K562 (cell line): ENCODE measurements around the gene MCC. TPM values are rescaled to one million over a fixed set of nuclear protein-coding genes. Genes with fewer than 3 reads are reported as not detected.

Experiments
- ASH1L ChIP-seq: fragments of 450-650 bp; IDR thresholded peaks from 2 replicates; pipeline ENCODE4 v1.6.1; 2018; ENCODE audit warnings: borderline replicate concordance, mild to moderate bottlenecking, low read depth; ENCODE audit not compliant: partially characterized antibody
- BRD4 ChIP-seq: fragments of 200-600 bp; sonication (generic); IDR thresholded peaks from 2 replicates; pipeline ENCODE4 v1.6.1; 2017; ENCODE audit warnings: inconsistent platforms
- FOXP4 ChIP-seq: sonication (generic); formaldehyde crosslinking; IDR thresholded peaks from 2 replicates; pipeline ENCODE4 v1.8.0; 2022; ENCODE audit warnings: mild to moderate bottlenecking, missing genetic modification reagents, borderline replicate concordance
- GATAD2B ChIP-seq: fragments of 450-650 bp; IDR thresholded peaks from 2 replicates; pipeline ENCODE4 v1.6.1; 2017; ENCODE audit warnings: mild to moderate bottlenecking, borderline replicate concordance
- JUND ChIP-seq, 2 experiments: IDR thresholded peaks; 2 replicates in 1 of 2; 3 replicates in 1 of 2; pipeline ENCODE4 v1.6.1; 2011; ENCODE audit warnings: borderline replicate concordance in 2 of 2, low read depth in 2 of 2, low read length in 2 of 2, improper control_type of control experiment in 1 of 2, missing biosample characterization in 1 of 2, missing genetic modification characterization in 1 of 2, missing genetic modification reagents in 1 of 2
- KLF13 ChIP-seq: fragments of 450-650 bp; IDR thresholded peaks from 2 replicates; pipeline ENCODE4 v1.6.1; 2016; ENCODE audit warnings: missing genetic modification characterization, low read depth, mild to moderate bottlenecking, missing compliant biosample characterization, moderate library complexity, borderline replicate concordance
- NBN ChIP-seq: fragments of 450-650 bp; IDR thresholded peaks from 2 replicates; pipeline ENCODE4 v1.6.1; 2016; ENCODE audit warnings: low read depth, mild to moderate bottlenecking
- NCOR1 ChIP-seq: fragments of 450-650 bp; IDR thresholded peaks from 2 replicates; pipeline ENCODE4 v1.6.1; 2016; ENCODE audit warnings: mild to moderate bottlenecking, moderate library complexity
- NFATC3 ChIP-seq: fragments of 450-650 bp; IDR thresholded peaks from 2 replicates; pipeline ENCODE4 v1.6.1; 2017; ENCODE audit warnings: mild to moderate bottlenecking
- NONO ChIP-seq, 2 experiments: fragments of 200-400 bp in 1 of 2; fragments of 450-650 bp in 1 of 2; formaldehyde crosslinking in 1 of 2; IDR thresholded peaks; 2 replicates each; pipeline ENCODE4 v1.6.1; 2017; ENCODE audit warnings: low read depth in 2 of 2, mild to moderate bottlenecking in 2 of 2, moderate library complexity in 2 of 2, low read length in 1 of 2
- NR2F6 ChIP-seq: fragments of 450-650 bp; formaldehyde crosslinking; IDR thresholded peaks from 2 replicates; pipeline ENCODE4 v1.4.0; 2020; ENCODE audit warnings: mild to moderate bottlenecking
- POLR3A ChIP-seq: IDR thresholded peaks from 2 replicates; pipeline ENCODE4 v1.6.1; 2011; ENCODE audit warnings: borderline replicate concordance, mild to moderate bottlenecking, moderate library complexity; ENCODE audit not compliant: insufficient read length, insufficient read depth; ENCODE audit errors: extremely low read depth
- SAP30 ChIP-seq: fragments of 200-600 bp; sonication (generic); IDR thresholded peaks from 2 replicates; pipeline ENCODE4 v1.6.1; 2012; ENCODE audit warnings: borderline replicate concordance, low read depth, mild to moderate bottlenecking, moderate library complexity, low read length, control low read depth, inconsistent platforms; ENCODE audit not compliant: insufficient read depth, poor library complexity, severe bottlenecking
- SMAD1 ChIP-seq: fragments of 150-350 bp; IDR thresholded peaks from 2 replicates; pipeline ENCODE4 v1.6.1; 2014; ENCODE audit warnings: low read length, low read depth; ENCODE audit not compliant: partially characterized antibody
- TCF3 ChIP-seq: sonication (generic); formaldehyde crosslinking; IDR thresholded peaks from 2 replicates; pipeline ENCODE4 v1.4.0; 2020; ENCODE audit warnings: mild to moderate bottlenecking, missing genetic modification reagents
- USF2 ChIP-seq: sonication (generic); formaldehyde crosslinking; IDR thresholded peaks from 2 replicates; pipeline ENCODE4 v1.5.0; 2020; ENCODE audit warnings: missing genetic modification reagents
- ZNF121 ChIP-seq: sonication (generic); formaldehyde crosslinking; conservative IDR thresholded peaks from 2 replicates; pipeline ENCODE4 v1.8.0; 2022; ENCODE audit warnings: missing genetic modification reagents
- ZNF174 ChIP-seq: fragments of 250-450 bp; sonication (Bioruptor Pico); IDR thresholded peaks from 2 replicates; pipeline ENCODE4 v1.4.0; 2020; ENCODE audit warnings: mild to moderate bottlenecking
- ZNF57 ChIP-seq: fragments of 450-650 bp; formaldehyde crosslinking; IDR thresholded peaks from 2 replicates; pipeline ENCODE4 v1.4.0; 2020; ENCODE audit warnings: mild to moderate bottlenecking, moderate library complexity
- polyA plus RNA-seq, 8 experiments: library from polyadenylated mRNA; depleted of rRNA in 4 of 8; stranded (reverse) in 5 of 8; unstranded in 3 of 8; fragments of >200 nt; fragmentation: Nextera tagmentation in 2 of 8; fragmentation: Illumina TruSeq in 1 of 8; extraction: Ambion mirVana in 2 of 8; extraction: Trizol in 1 of 8; gene quantifications; 2 replicates each; pipeline versions ENCODE4 v1.2.1 to v1.2.3, GENCODE V29; 2011 to 2014; ENCODE audit warnings: inconsistent platforms in 1 of 8, missing spikeins in 1 of 8
- total RNA-seq, 7 experiments: library from RNA; depleted of rRNA in 6 of 7; stranded (reverse); fragments of >200 nt in 6 of 7; fragmentation: Illumina TruSeq in 2 of 7; extraction: Trizol in 2 of 7; gene quantifications; 2 replicates each; pipeline versions ENCODE4 v1.2.1 to v1.2.3, GENCODE V29; 2011 to 2021; ENCODE audit warnings: low replicate concordance in 1 of 7
- TF ChIP-seq, protein P1 (sequence below): sonication (generic); formaldehyde crosslinking; IDR thresholded peaks from 2 replicates; pipeline ENCODE4 v1.8.1; 2023; ENCODE audit warnings: missing genetic modification reagents, mild to moderate bottlenecking, borderline replicate concordance

Gene MCC
- total and polyA plus RNA-seq, 9 of the 15 experiments (the other 6 are each of a cell fraction or from before 2014, with no cell fraction given): 0.04 to 0.24 (median 0.06) TPM; not detected in 1

- TF ChIP-seq USF2 (CRISPR knock-in tag) (no peak), NCOR1 (peak; percentile 89), SAP30 (no peak), KLF13 (tag) (no peak), JUND (IDR thresholded peaks at IDR 0.05; ENCODE audit: borderline replicate concordance, low read depth, low read length) (no peak), JUND (tag; IDR thresholded peaks at IDR 0.05; ENCODE audit: borderline replicate concordance, low read depth, low read length) (peak; percentile 8; the same call in 1 of the 3 replicates), ZNF57 (no peak), ZNF121 (CRISPR knock-in tag) (no peak), FOXP4 (CRISPR knock-in tag) (no peak), ZNF174 (CRISPR knock-in tag) (no peak), ASH1L (no peak), SMAD1 (no peak), TCF3 (CRISPR knock-in tag) (peak; percentile 76), GATAD2B (0 out of 2 replicates have a peak, but pooled peaks have one; percentile 13), BRD4 (no peak), NR2F6 (CRISPR knock-in tag) (no peak), NONO (IDR thresholded peaks at IDR 0.05; ENCODE audit: low read depth in 2 of 2, low read length in 1 of 2) (no peak), NBN (no peak), NFATC3 (no peak), POLR3A (no peak)
- TF ChIP-seq, protein P1, sequence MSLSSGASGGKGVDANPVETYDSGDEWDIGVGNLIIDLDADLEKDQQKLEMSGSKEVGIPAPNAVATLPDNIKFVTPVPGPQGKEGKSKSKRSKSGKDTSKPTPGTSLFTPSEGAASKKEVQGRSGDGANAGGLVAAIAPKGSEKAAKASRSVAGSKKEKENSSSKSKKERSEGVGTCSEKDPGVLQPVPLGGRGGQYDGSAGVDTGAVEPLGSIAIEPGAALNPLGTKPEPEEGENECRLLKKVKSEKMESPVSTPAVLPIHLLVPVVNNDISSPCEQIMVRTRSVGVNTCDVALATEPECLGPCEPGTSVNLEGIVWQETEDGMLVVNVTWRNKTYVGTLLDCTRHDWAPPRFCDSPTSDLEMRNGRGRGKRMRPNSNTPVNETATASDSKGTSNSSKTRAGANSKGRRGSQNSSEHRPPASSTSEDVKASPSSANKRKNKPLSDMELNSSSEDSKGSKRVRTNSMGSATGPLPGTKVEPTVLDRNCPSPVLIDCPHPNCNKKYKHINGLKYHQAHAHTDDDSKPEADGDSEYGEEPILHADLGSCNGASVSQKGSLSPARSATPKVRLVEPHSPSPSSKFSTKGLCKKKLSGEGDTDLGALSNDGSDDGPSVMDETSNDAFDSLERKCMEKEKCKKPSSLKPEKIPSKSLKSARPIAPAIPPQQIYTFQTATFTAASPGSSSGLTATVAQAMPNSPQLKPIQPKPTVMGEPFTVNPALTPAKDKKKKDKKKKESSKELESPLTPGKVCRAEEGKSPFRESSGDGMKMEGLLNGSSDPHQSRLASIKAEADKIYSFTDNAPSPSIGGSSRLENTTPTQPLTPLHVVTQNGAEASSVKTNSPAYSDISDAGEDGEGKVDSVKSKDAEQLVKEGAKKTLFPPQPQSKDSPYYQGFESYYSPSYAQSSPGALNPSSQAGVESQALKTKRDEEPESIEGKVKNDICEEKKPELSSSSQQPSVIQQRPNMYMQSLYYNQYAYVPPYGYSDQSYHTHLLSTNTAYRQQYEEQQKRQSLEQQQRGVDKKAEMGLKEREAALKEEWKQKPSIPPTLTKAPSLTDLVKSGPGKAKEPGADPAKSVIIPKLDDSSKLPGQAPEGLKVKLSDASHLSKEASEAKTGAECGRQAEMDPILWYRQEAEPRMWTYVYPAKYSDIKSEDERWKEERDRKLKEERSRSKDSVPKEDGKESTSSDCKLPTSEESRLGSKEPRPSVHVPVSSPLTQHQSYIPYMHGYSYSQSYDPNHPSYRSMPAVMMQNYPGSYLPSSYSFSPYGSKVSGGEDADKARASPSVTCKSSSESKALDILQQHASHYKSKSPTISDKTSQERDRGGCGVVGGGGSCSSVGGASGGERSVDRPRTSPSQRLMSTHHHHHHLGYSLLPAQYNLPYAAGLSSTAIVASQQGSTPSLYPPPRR (CRISPR knock-in tag): no peak
These were observed 14.0 kb downstream of the MCC start (continued) for GRCh38 chr5:113474100-113474728.
